Activated CD8-positive, alpha-beta T cell treated with anti-CD3 and anti-CD28 coated beads, Interleukin-2, amount 10 ng/mL, durations not matched to agents 7 days and 5 days (primary cell): ENCODE results near the gene AMACR. TPM values are rescaled to one million over a fixed set of nuclear protein-coding genes. Genes with fewer than 3 reads are reported as not detected.

Source experiments
- ATAC-seq: fragments of 150-1000 bp; cut with Tn5 transposase; one replicate; pipeline ENCODE4 v1.10.0; 2021; ENCODE audit warnings: moderate library complexity
- CTCF ChIA-PET: fragments of 350-600 bp; sonication (Branson Sonifier 250); formaldehyde crosslinking; loops from one replicate; lab custom pipeline; 2021; ENCODE audit warnings: antibody characterized with exemption; lab: Charles Lee
- POLR2A ChIA-PET: fragments of 350-600 bp; sonication (Branson Sonifier 250); formaldehyde crosslinking; loops from one replicate; lab custom pipeline; 2021; ENCODE audit warnings: antibody characterized with exemption; lab: Charles Lee
- DNase-seq: peaks from one replicate; pipeline ENCODE4 v3.0.0-alpha.2; 2020
- H3K27ac Mint-ChIP-seq: one replicate; pipeline ENCODE4 v1.8.0; 2021; ENCODE audit warnings: mild to moderate bottlenecking, mixed read lengths
- H3K27me3 Mint-ChIP-seq: one replicate; pipeline ENCODE4 v1.8.0; 2021; ENCODE audit warnings: low read depth, mixed read lengths
- H3K36me3 Mint-ChIP-seq: one replicate; pipeline ENCODE4 v1.8.0; 2021; ENCODE audit warnings: low read depth, mixed read lengths
- H3K4me1 Mint-ChIP-seq: one replicate; pipeline ENCODE4 v1.8.0; 2021; ENCODE audit warnings: low read depth, mixed read lengths
- H3K4me3 Mint-ChIP-seq: one replicate; pipeline ENCODE4 v1.8.0; 2021; ENCODE audit warnings: mild to moderate bottlenecking, mixed read lengths
- H3K9me3 Mint-ChIP-seq: one replicate; pipeline ENCODE4 v1.8.0; 2022; ENCODE audit warnings: mixed read lengths; ENCODE audit not compliant: insufficient read depth
- total RNA-seq, 2 experiments: library from RNA; stranded (reverse); gene quantifications; one replicate each; pipeline ENCODE4 v1.2.3, GENCODE V29; 2021

Gene AMACR
- total RNA-seq, 2 experiments from 2014 or later = 6.5 to 6.9 TPM

DNA sequence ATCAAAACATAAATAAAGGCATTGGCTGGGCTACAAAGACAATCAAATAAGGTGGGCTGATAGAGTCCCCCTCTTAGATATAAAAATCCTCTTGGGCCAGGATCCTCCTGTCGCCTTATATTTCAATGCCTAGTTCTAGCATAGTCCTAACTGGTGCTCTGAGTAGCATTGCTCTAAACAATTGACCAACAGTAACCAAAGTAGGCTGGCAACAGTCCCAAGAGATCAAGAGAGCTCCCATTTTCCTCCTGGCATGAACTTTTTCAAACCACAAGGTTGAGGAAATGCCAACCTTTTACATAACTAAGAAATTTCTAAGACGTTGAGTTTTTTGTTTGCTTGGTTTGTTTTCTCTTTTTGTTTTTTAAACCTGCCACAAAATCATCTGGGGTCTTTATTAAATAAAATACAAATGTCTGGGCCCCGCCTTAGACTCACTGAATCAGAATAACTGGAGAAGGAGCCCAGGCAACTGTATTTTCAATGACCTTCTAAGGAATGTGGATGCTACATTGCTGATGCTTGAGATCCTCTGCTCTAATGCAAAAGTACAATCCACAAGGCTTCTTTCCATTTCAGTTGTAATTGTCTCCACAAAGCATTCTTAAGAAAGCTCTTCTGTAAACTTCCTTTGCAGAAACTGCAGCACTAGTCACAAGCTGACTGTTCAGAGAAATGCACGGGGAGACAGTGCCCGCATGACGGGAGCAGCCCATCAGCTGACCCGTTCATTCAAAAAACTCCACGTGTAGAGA is 26.3 kb downstream of the AMACR start:
- no peaks in the 10 kb centered on the region for H3K9me3 Mint-ChIP-seq
- H3K4me1 Mint-ChIP-seq = no peaks in the 10 kb centered on the region
- DNase-seq = no peak
- no peaks in the 10 kb centered on the region for H3K27me3 Mint-ChIP-seq
- no peaks in the 10 kb centered on the region for H3K36me3 Mint-ChIP-seq
- no peak overlapping the region for H3K4me3 Mint-ChIP-seq
- ATAC-seq = no peak
- ChIA-PET CTCF (interaction anchor here (1.3 to 2.6 kb wide), 2 partner anchors 11 to 12 kb away, joined by 3 to 10 read pairs; no protein-coding TSS in a partner anchor), POLR2A (no interaction called here)
- no peak overlapping the region for H3K27ac Mint-ChIP-seq

DNA sequence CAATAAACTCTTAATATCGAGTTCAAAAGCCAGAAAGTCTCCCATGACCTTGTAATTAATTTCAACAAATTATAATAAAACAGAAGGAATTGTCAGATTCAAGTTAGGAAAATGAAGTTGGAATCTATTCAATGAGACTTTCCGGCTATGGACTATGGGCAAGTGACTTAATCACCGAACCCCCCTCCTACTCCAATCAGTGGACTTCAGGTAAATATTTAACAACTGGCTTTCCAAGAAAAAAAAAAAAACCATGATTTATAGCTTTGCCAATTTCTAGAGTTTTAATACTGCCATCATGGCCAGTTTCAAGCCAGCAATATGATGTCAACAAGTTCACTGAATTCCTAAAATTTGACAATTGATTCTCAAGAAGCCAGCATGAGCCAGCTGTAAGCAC is 27.8 kb downstream of the AMACR start:
- ChIA-PET POLR2A (interaction anchor here (0.6 kb wide), 2 partner anchors 17 to 19 kb away, joined by 3 read pairs; no protein-coding TSS in a partner anchor), CTCF (interaction anchor here (0.6 to 2.6 kb wide), 2 partner anchors 10 to 69 kb away, joined by 3 to 10 read pairs; no protein-coding TSS in a partner anchor)
- no peak overlapping the region for H3K4me3 Mint-ChIP-seq
- no peaks in the 10 kb centered on the region for H3K9me3 Mint-ChIP-seq
- no peaks in the 10 kb centered on the region for H3K36me3 Mint-ChIP-seq
- DNase-seq = no peak
- H3K4me1 Mint-ChIP-seq = no peaks in the 10 kb centered on the region
- no peak for ATAC-seq
- H3K27ac Mint-ChIP-seq = no peak overlapping the region
- H3K27me3 Mint-ChIP-seq = no peaks in the 10 kb centered on the region

DNA sequence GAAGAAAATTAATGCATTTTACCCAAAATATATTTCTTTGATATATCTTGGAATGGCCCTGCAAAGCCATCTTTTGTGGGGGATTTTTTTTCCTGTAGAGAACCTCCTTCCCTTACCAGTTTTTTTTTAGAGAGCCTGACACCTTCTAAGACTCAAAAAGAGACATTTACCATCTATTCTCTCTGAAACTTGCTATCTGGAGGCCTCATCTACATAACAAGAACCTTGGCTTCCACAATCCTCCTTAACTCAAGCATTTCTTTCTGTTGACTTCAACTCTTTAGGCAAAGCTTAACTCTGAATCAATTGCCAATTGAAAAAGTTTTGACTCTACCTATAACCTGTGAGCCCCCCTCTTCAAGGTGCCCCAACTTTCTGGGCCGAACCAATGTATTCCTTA is 29.5 kb downstream of the AMACR start:
- Mint-ChIP-seq H3K4me1 (peaks cover 3% of the 10 kb centered on the region), H3K9me3 (no peaks in the 10 kb centered on the region), H3K4me3 (no peak overlapping the region), H3K27me3 (no peaks in the 10 kb centered on the region), H3K27ac (no peak overlapping the region), H3K36me3 (no peaks in the 10 kb centered on the region)
- POLR2A ChIA-PET = no interaction called here
- CTCF ChIA-PET = interaction anchor here (2.1 to 2.7 kb wide), 2 partner anchors 8 to 20 kb away, joined by 11 to 13 read pairs; no protein-coding TSS in a partner anchor
- ATAC-seq (no peak), DNase-seq (no peak)

DNA sequence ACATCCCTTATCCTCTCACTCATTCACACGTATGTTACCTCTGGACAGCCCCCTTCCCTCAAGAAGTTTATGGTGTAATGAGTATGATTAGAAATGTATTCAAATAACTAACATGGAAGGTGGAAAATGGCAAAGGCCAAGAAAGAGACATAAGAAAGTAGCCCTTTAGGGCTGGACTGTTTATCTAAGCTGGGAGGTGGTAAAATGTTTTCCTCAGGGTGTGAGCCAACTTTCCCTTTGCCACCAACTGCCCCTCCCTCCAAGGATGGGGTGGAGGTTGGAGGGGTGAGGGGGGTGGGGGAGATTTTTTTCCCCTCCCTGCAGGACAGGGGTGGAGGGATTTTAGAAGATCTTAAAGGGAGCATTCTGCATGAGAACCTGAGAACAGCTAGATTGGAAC is 31.5 kb downstream of the AMACR start:
- POLR2A ChIA-PET = no interaction called here

DNA sequence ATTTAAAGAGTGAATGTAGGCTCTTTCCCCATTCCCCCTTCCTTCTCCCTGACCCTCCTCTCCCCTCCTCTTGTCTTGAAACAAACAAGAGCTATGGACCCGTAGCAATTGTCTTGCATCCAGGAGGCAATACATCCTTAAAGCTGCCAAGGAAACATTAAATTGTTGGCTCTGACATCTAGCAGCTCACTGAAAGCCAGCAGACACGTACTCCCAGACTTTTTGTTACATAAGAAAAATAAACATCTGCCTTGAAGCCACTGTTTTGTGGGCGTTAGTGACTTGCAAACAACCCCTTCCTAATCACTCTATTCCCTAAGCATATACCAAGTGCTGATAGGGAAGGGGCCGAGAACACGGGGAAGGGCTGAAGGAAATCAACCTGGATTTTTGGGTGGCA is 32.0 kb downstream of the AMACR start:
- Mint-ChIP-seq H3K27me3 (no peaks in the 10 kb centered on the region), H3K36me3 (no peaks in the 10 kb centered on the region), H3K9me3 (no peaks in the 10 kb centered on the region), H3K4me1 (peaks cover 8% of the 10 kb centered on the region), H3K4me3 (no peak overlapping the region), H3K27ac (no peak overlapping the region)
- POLR2A ChIA-PET = no interaction called here
- DNase-seq = no peak
- no peak for ATAC-seq
- CTCF ChIA-PET = no interaction called here

More for the DNA sequence above, 31.5 kb downstream of the AMACR start:
- CTCF ChIA-PET = no interaction called here
- no peaks in the 10 kb centered on the region for H3K36me3 Mint-ChIP-seq
- no peaks in the 10 kb centered on the region for H3K9me3 Mint-ChIP-seq
- peaks cover 8% of the 10 kb centered on the region for H3K4me1 Mint-ChIP-seq
- ATAC-seq = no peak
- no peak overlapping the region for H3K27ac Mint-ChIP-seq
- DNase-seq = no peak
- H3K4me3 Mint-ChIP-seq = no peak overlapping the region
- no peaks in the 10 kb centered on the region for H3K27me3 Mint-ChIP-seq

DNA sequence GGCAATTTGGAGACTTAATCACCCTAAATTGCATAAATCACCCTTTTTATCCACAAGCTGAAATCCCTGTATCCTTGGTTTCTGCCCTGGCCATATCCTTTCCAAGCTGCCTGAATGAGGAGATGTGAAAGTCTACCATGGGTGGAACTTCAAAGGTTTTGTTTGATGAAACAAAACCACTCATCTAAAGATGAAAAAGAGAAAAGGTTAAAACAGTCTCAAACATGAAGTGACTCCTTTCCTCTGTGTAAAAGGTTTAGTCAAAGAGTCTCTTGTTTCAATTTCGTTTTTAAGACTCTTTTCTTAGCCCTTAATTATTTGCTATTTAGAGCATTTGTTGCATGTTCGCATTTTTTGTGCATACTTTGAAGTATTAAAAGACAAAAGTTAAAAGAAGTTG is 34.6 kb downstream of the AMACR start:
- no peaks in the 10 kb centered on the region for H3K36me3 Mint-ChIP-seq
- peaks cover 8% of the 10 kb centered on the region for H3K4me1 Mint-ChIP-seq

DNA sequence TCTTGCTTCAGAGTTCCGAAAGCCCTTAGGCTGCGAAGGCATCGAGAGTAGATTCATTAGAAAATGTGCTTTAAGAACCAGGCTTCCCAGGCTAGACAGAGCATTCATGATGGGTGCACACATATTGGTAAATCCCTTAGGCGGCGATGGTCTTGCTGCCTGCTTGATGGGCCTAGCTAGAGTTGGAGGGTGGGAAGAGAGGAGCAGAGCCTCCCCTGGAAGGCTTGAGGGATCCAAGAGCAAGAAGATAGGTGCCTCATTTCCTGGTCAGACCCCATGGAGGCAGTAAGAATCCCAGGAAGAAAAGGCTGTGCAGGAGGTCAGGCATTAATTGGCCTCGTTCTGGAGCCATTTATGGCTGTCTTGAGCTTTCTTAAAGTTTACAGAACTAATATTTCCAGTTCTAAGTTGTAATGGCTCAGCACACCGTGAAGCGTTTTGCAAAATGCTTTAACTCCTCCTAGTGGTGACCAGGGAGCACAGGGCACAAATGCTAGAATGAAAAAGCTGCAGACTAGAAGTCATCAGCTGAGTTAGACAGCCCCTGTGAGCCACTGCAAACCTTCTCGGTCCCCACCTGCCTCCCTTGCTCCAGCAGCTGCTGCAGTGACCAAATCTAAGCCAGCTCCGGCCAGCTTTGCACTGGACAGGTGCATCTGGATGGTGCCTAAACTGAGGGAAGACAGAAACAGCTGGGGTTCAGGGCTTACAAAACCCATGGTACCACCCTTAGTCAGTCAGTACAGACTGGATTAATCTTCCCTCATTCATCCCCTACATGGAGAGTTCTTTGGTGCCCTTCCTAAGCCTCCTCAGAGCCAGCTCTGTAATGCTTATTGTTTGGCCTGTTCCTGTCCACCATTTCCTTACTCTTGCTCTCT is 38.0 kb downstream of the AMACR start:
- peaks cover 15% of the 10 kb centered on the region for H3K4me1 Mint-ChIP-seq
- no peaks in the 10 kb centered on the region for H3K36me3 Mint-ChIP-seq
- DNase-seq = peak; percentile 30
- no peaks in the 10 kb centered on the region for H3K9me3 Mint-ChIP-seq
- no peaks in the 10 kb centered on the region for H3K27me3 Mint-ChIP-seq
- ATAC-seq = peak; percentile 72
- H3K27ac Mint-ChIP-seq = no peak overlapping the region
- H3K4me3 Mint-ChIP-seq = no peak overlapping the region
- ChIA-PET CTCF (interaction anchor here (0.7 to 3.5 kb wide), 26 partner anchors 8 to 539 kb away, joined by 3 to 25 read pairs (median 4); partner anchors contain the start of gene RXFP3), POLR2A (no interaction called here)

More for the DNA sequence above, 34.6 kb downstream of the AMACR start:
- Mint-ChIP-seq H3K4me3 (no peak overlapping the region), H3K27me3 (no peaks in the 10 kb centered on the region), H3K9me3 (no peaks in the 10 kb centered on the region), H3K27ac (no peak overlapping the region)
- no peak for DNase-seq
- no peak for ATAC-seq
- ChIA-PET POLR2A (no interaction called here), CTCF (interaction anchor here (1.0 kb wide), 1 partner anchor 12 kb away, joined by 3 read pairs; no protein-coding TSS in a partner anchor)

DNA sequence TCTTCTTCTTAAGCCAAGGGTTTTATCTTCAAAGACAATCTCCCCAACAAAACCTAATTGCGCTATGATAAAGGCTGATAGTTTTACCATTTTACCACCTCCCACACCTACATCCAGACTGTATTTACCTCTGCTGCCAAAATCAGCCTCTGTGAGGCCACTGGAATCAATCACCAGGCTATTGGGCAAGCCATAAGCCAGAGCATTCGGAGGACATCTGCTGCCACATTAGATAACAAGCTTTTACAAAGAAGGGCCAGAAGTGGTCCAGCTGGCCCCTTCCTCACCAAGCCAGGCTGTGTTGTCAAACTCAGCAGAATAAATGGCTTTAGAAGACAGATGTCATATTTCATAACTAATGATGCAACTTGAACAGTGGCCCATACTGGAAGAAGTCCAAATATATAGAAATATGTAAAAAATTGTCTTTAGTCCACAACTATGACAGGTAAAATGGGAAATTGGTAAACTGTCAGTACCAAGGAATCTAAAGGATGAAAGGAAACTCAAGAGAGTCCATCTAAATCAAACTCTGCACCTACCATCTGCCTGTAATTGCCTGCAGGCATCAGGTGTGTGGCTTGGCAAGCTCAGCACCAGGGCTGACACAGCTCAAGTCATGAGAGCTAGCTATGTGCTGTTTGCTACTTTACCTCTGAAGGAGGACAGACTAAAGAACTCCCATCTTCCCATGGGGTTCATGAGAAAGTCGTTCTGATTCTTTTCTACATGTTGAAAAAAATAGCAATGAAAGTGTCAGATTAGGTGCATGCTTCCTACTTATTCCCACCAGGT is 39.4 kb downstream of the AMACR start:
- H3K9me3 Mint-ChIP-seq = no peaks in the 10 kb centered on the region
- H3K4me1 Mint-ChIP-seq = peaks cover 15% of the 10 kb centered on the region
- POLR2A ChIA-PET = no interaction called here
- ATAC-seq (no peak), DNase-seq (no peak)
- CTCF ChIA-PET = interaction anchor here (1.1 to 3.5 kb wide), 6 partner anchors 29 to 533 kb away, joined by 3 to 25 read pairs (median 15); partner anchors contain the start of gene RXFP3
- no peaks in the 10 kb centered on the region for H3K27me3 Mint-ChIP-seq
- H3K36me3 Mint-ChIP-seq = no peaks in the 10 kb centered on the region
- no peak overlapping the region for H3K4me3 Mint-ChIP-seq
- no peak overlapping the region for H3K27ac Mint-ChIP-seq

DNA sequence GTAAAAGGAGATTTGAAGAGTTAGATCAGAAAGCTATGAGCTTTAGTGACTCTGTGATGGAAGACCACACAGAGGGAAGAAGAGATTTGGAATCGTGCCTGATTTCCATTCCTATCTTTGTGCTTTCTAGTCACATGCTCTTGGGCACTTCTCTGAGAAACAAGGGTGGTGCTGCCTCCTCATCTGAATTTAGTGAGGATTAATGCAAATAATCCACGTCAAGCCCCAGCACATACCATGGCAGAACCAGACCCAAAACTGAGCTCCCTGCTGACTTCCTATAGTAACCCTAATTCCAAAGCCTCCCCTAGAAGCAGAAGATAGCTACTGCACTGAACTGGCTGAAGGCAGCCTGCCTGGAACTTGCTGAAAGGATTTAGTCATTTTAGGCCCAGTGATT is 41.0 kb downstream of the AMACR start:
- no peak for ATAC-seq
- H3K27me3 Mint-ChIP-seq = peaks cover 3% of the 10 kb centered on the region
- H3K36me3 Mint-ChIP-seq = no peaks in the 10 kb centered on the region
- CTCF ChIA-PET = interaction anchor here (0.6 to 1.6 kb wide), 2 partner anchors 378 to 531 kb away, joined by 4 to 5 read pairs; no protein-coding TSS in a partner anchor
- H3K9me3 Mint-ChIP-seq = no peaks in the 10 kb centered on the region
- DNase-seq = no peak
- POLR2A ChIA-PET = no interaction called here
- H3K27ac Mint-ChIP-seq = no peak overlapping the region
- no peak overlapping the region for H3K4me3 Mint-ChIP-seq
- H3K4me1 Mint-ChIP-seq = peaks cover 9% of the 10 kb centered on the region

DNA sequence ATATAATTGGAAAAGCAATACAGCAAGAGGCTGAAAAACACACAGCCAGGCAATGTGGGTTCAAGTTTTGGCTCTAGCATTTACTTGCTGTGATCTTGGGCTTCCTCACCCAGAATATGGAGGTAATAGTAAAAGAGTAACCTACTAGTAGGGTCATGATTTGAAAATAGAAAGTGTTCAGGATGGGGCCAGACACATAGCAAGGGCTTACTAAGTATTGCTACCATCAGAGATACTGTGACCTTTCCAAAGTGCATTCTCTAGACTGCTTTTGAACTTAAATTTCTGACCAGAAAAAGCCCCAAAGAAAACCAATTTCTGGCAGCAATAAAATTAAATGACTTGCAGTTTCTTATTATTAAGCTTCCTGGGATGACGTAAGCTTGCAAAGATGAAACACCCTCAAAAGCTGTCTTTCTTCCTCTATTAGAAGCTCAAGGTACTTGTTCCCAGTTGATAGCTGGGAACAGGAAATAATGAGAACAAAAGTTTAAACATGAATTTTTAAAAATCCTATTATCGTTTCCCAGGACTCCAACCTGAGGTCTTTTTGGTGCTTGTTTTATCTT is 43.6 kb downstream of the AMACR start:
- ChIA-PET CTCF (no interaction called here), POLR2A (no interaction called here)
- Mint-ChIP-seq H3K36me3 (no peaks in the 10 kb centered on the region), H3K4me3 (no peak overlapping the region), H3K9me3 (no peaks in the 10 kb centered on the region), H3K4me1 (peaks cover 9% of the 10 kb centered on the region), H3K27me3 (peaks cover 3% of the 10 kb centered on the region), H3K27ac (no peak overlapping the region)
- DNase-seq (no peak), ATAC-seq (no peak)

DNA sequence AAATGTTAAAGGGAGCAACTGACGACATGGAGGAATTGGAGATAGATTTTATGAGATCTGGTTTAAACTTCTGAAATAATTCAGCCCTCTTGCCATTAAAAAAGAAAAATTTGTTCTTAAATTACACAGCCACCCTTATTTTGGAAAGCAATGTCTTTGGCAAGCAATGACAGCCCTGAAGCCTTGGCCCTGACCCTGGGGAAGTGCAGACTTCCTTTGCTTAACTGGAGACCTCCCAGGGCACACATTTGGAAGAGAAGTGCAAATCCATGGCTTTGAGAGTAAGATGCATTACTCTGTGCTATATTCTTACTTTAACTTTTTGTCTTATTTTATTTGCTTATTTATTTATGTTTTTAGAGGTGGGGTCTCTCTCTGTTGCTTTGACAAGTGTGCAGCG is 49.7 kb downstream of the AMACR start:
- no peak for DNase-seq
- H3K4me3 Mint-ChIP-seq = no peak overlapping the region
- no peaks in the 10 kb centered on the region for H3K4me1 Mint-ChIP-seq
- H3K36me3 Mint-ChIP-seq = no peaks in the 10 kb centered on the region
- CTCF ChIA-PET = interaction anchor here (1.5 kb wide), 1 partner anchor 12 kb away, joined by 7 read pairs; no protein-coding TSS in a partner anchor
- H3K27ac Mint-ChIP-seq = no peak overlapping the region
- peaks cover 3% of the 10 kb centered on the region for H3K27me3 Mint-ChIP-seq
- POLR2A ChIA-PET = no interaction called here
- H3K9me3 Mint-ChIP-seq = no peaks in the 10 kb centered on the region
- ATAC-seq = no peak
